H1 (cell line): ENCODE data around the gene SLC9C1. TPM values are rescaled to one million over a fixed set of nuclear protein-coding genes. Genes with fewer than 3 reads are reported as not detected.

Experiments used
- CTCF ChIA-PET: fragments of 300-600 bp; sonication (Branson Sonifier 250); formaldehyde crosslinking; loops from one replicate; lab custom pipeline; 2021; ENCODE audit not compliant: partially characterized antibody; lab: Charles Lee
- POLR2A ChIA-PET: fragments of 300-600 bp; sonication (Branson Sonifier 250); formaldehyde crosslinking; loops from one replicate; lab custom pipeline; 2021; ENCODE audit warnings: inconsistent platforms; ENCODE audit not compliant: partially characterized antibody; lab: Charles Lee
- DNase-seq, 2 experiments: peaks; one replicate each; pipeline versions ENCODE4 v3.0.0 to v3.0.0-alpha.2; 2010 to 2022; ENCODE audit warnings: low spot score in 2 of 2, low read depth in 1 of 2, mixed read lengths in 1 of 2
- FAIRE-seq: peaks from 2 replicates; lab custom pipeline; 2011; peaks lifted over from hg19 to GRCh38; lab: Jason Lieb, UNC
- H2AFZ ChIP-seq: 2 replicates; pipeline ENCODE4 v1.8.1; 2012; ENCODE audit warnings: low read length, inconsistent platforms
- H2AK5ac ChIP-seq: 2 replicates; pipeline ENCODE4 v1.6.1; 2013; ENCODE audit warnings: low read depth, low read length
- H2BK120ac ChIP-seq: replicated peaks from 2 replicates; pipeline ENCODE3; 2013; ENCODE audit warnings: low read depth, low read length, inconsistent platforms
- H2BK12ac ChIP-seq: 2 replicates; pipeline ENCODE4 v1.6.1; 2013; ENCODE audit warnings: low read depth, low read length
- H2BK15ac ChIP-seq: 2 replicates; pipeline ENCODE4 v1.6.1; 2013; ENCODE audit warnings: low read length
- H2BK20ac ChIP-seq: 2 replicates; pipeline ENCODE4 v1.6.1; 2013; ENCODE audit warnings: low read length
- H2BK5ac ChIP-seq: 2 replicates; pipeline ENCODE4 v1.6.1; 2013; ENCODE audit warnings: low read depth, low read length
- H3K14ac ChIP-seq: 2 replicates; pipeline ENCODE4 v1.6.1; 2013; ENCODE audit warnings: inconsistent platforms; ENCODE audit not compliant: insufficient read length
- H3K18ac ChIP-seq: 2 replicates; pipeline ENCODE4 v1.6.1; 2013; ENCODE audit warnings: low read length; ENCODE audit errors: extremely low read depth
- H3K23ac ChIP-seq: 2 replicates; pipeline ENCODE4 v1.6.1; 2013; ENCODE audit warnings: inconsistent platforms; ENCODE audit not compliant: insufficient read length
- H3K23me2 ChIP-seq: 2 replicates; pipeline ENCODE4 v1.6.1; 2013; ENCODE audit warnings: low read depth, low read length
- H3K27ac ChIP-seq: 2 replicates; pipeline ENCODE4 v1.6.1; 2011; ENCODE audit warnings: low read depth, low read length, inconsistent platforms
- H3K27me3 ChIP-seq, 4 experiments: replicated peaks in 1 of 4; 1 replicate in 1 of 4; 2 replicates in 3 of 4; pipeline versions ENCODE4 v1.6.1 to v1.8.1; 2011 to 2013; ENCODE audit warnings: low read length in 3 of 4, mild to moderate bottlenecking in 3 of 4, inconsistent platforms in 2 of 4, mixed read lengths in 2 of 4, moderate library complexity in 1 of 4; ENCODE audit not compliant: control insufficient read depth in 3 of 4, insufficient read depth in 3 of 4; ENCODE audit errors: extremely low read depth in 1 of 4
- H3K36me3 ChIP-seq, 4 experiments: 2 replicates each; pipeline versions ENCODE4 v1.6.1 to v1.8.1; 2011 to 2013; ENCODE audit warnings: mild to moderate bottlenecking in 4 of 4, low read length in 3 of 4, moderate library complexity in 2 of 4, control low read depth in 1 of 4, inconsistent platforms in 1 of 4; ENCODE audit not compliant: insufficient read depth in 4 of 4, control insufficient read depth in 2 of 4
- H3K4ac ChIP-seq: replicated peaks from 2 replicates; pipeline ENCODE3; 2013; ENCODE audit warnings: low read length, low read depth, mixed read lengths, inconsistent platforms; ENCODE audit not compliant: insufficient read length
- H3K4me1 ChIP-seq, 4 experiments: replicated peaks in 1 of 4; 1 replicate in 1 of 4; 2 replicates in 3 of 4; pipeline versions ENCODE4 v1.6.1 to v1.8.1; 2011 to 2013; ENCODE audit warnings: low read length in 3 of 4, inconsistent platforms in 2 of 4, mixed read lengths in 1 of 4; ENCODE audit not compliant: insufficient read depth in 4 of 4, control insufficient read depth in 3 of 4
- H3K4me2 ChIP-seq, 2 experiments: 2 replicates each; pipeline versions ENCODE4 v1.6.1 to v1.8.1; 2011 to 2013; ENCODE audit warnings: low read depth in 2 of 2, low read length in 2 of 2, control low read depth in 1 of 2, inconsistent platforms in 1 of 2, mild to moderate bottlenecking in 1 of 2; ENCODE audit not compliant: insufficient read depth in 1 of 2
- H3K4me3 ChIP-seq, 4 experiments: fragments of 200-600, 300-600 bp in 1 of 4; sonication (generic), shearing (Covaris generic), sonication (Bioruptor Twin) in 1 of 4; 2 replicates each; pipeline versions ENCODE4 v1.5.1 to v1.8.1; 2011 to 2016; ENCODE audit warnings: low read length in 4 of 4, low read depth in 3 of 4, control low read depth in 2 of 4, inconsistent platforms in 2 of 4, mild to moderate bottlenecking in 2 of 4, mixed read lengths in 1 of 4, moderate library complexity in 1 of 4; ENCODE audit not compliant: insufficient read depth in 2 of 4; ENCODE audit errors: extremely low read depth in 1 of 4
- H3K56ac ChIP-seq: replicated peaks from 2 replicates; pipeline ENCODE3; 2013; ENCODE audit warnings: low read depth, mild to moderate bottlenecking, mixed read lengths, low read length, inconsistent platforms; ENCODE audit not compliant: insufficient read length
- H3K79me1 ChIP-seq: 2 replicates; pipeline ENCODE4 v1.6.1; 2013; ENCODE audit warnings: low read depth, low read length, control low read depth
- H3K79me2 ChIP-seq, 2 experiments: 2 replicates each; pipeline versions ENCODE4 v1.6.1 to v1.8.1; 2012 to 2013; ENCODE audit warnings: low read length in 2 of 2, mild to moderate bottlenecking in 2 of 2, inconsistent platforms in 1 of 2; ENCODE audit not compliant: insufficient read depth in 2 of 2, control insufficient read depth in 1 of 2
- H3K9ac ChIP-seq, 4 experiments: replicated peaks in 1 of 4; 1 replicate in 1 of 4; 2 replicates in 3 of 4; pipeline versions ENCODE4 v1.6.1 to v1.8.1; 2011 to 2013; ENCODE audit warnings: low read depth in 3 of 4, low read length in 3 of 4, control low read depth in 2 of 4, mild to moderate bottlenecking in 2 of 4, moderate library complexity in 2 of 4, inconsistent platforms in 1 of 4; ENCODE audit errors: extremely low read depth in 1 of 4
- H3K9me3 ChIP-seq, 2 experiments: 2 replicates each; pipeline versions ENCODE4 v1.6.1 to v1.8.1; 2012 to 2013; ENCODE audit warnings: mild to moderate bottlenecking in 2 of 2, moderate library complexity in 2 of 2, control low read depth in 1 of 2, inconsistent platforms in 1 of 2, low read depth in 1 of 2, low read length in 1 of 2, mixed read lengths in 1 of 2; ENCODE audit not compliant: insufficient read depth in 2 of 2
- H4K20me1 ChIP-seq, 2 experiments: replicated peaks in 1 of 2; 2 replicates each; pipeline versions ENCODE3 to v1.8.1; 2011 to 2013; ENCODE audit warnings: inconsistent platforms in 2 of 2, low read length in 2 of 2, mild to moderate bottlenecking in 1 of 2; ENCODE audit not compliant: insufficient read depth in 2 of 2, control insufficient read depth in 1 of 2
- H4K5ac ChIP-seq: 2 replicates; pipeline ENCODE4 v1.6.1; 2013; ENCODE audit warnings: low read length, low read depth, mixed read lengths, inconsistent platforms; ENCODE audit not compliant: insufficient read length
- H4K8ac ChIP-seq: 2 replicates; pipeline ENCODE4 v1.8.0; 2013; ENCODE audit warnings: mild to moderate bottlenecking, moderate library complexity, low read length, inconsistent platforms; ENCODE audit not compliant: insufficient read depth; ENCODE audit errors: extremely low read depth
- H4K91ac ChIP-seq: replicated peaks from 2 replicates; pipeline ENCODE3; 2013; ENCODE audit warnings: low read length, mixed read lengths, inconsistent platforms; ENCODE audit not compliant: insufficient read length
- ASH2L ChIP-seq: fragments of 200-600, 300-600 bp; sonication (generic); IDR thresholded peaks from one replicate; pipeline ENCODE4 v1.7.1; 2017; ENCODE audit warnings: low read length
- CBX8 ChIP-seq: fragments of 300-800, 300-1000 bp; sonication (generic); IDR thresholded peaks from 2 replicates; pipeline ENCODE4 v1.7.1; 2016; ENCODE audit warnings: low read depth, low read length, borderline replicate concordance
- CEBPB ChIP-seq: IDR thresholded peaks from 2 replicates; pipeline ENCODE4 v1.6.1; 2012; ENCODE audit warnings: low read depth, low read length
- E2F6 ChIP-seq: IDR thresholded peaks from 2 replicates; pipeline ENCODE4 v1.6.1; 2012; ENCODE audit warnings: inconsistent platforms
- GABPA ChIP-seq: IDR thresholded peaks from 2 replicates; pipeline ENCODE4 v1.6.1; 2011; ENCODE audit warnings: mild to moderate bottlenecking, low read length, moderate library complexity, borderline replicate concordance; ENCODE audit not compliant: insufficient read depth
- JUND ChIP-seq: IDR thresholded peaks from 2 replicates; pipeline ENCODE4 v1.6.1; 2011; ENCODE audit warnings: mild to moderate bottlenecking, improper control_type of control experiment, low read length
- KDM1A ChIP-seq: fragments of 200-600, 300-600 bp; sonication (generic); IDR thresholded peaks from 2 replicates; pipeline ENCODE4 v1.7.1; 2016; ENCODE audit warnings: mild to moderate bottlenecking, low read length, borderline replicate concordance
- RAD21 ChIP-seq, 2 experiments: IDR thresholded peaks in 1 of 2; conservative IDR thresholded peaks in 1 of 2; 2 replicates each; pipeline ENCODE4 v1.6.1; 2011; ENCODE audit warnings: low read depth in 2 of 2, low read length in 2 of 2, improper control_type of control experiment in 1 of 2, inconsistent platforms in 1 of 2, mild to moderate bottlenecking in 1 of 2, moderate library complexity in 1 of 2
- RBBP5 ChIP-seq: IDR thresholded peaks from 2 replicates; pipeline ENCODE4 v1.7.1; 2012; ENCODE audit warnings: low read depth, mild to moderate bottlenecking, inconsistent platforms, low read length, moderate library complexity, borderline replicate concordance
- RNF2 ChIP-seq: fragments of 200-900, 300-1000 bp; sonication (generic); IDR thresholded peaks from 2 replicates; pipeline ENCODE4 v1.7.1; 2016; ENCODE audit warnings: borderline replicate concordance, low read depth, mild to moderate bottlenecking, antibody characterized with exemption, low read length; ENCODE audit not compliant: poor library complexity, severe bottlenecking; ENCODE audit errors: missing control alignments
- SIN3A ChIP-seq, 2 experiments: IDR thresholded peaks in 1 of 2; conservative IDR thresholded peaks in 1 of 2; 2 replicates each; pipeline ENCODE4 v1.6.1; 2011 to 2012; ENCODE audit warnings: low read length in 2 of 2, improper control_type of control experiment in 1 of 2, low read depth in 1 of 2, mild to moderate bottlenecking in 1 of 2
- SIRT6 ChIP-seq: IDR thresholded peaks from one replicate; pipeline ENCODE4 v1.7.1; 2012; ENCODE audit warnings: low read length, inconsistent platforms
- TAF7 ChIP-seq: optimal IDR thresholded peaks from 2 replicates; pipeline ENCODE3; 2011; ENCODE audit warnings: low read depth, mild to moderate bottlenecking, inconsistent platforms, low read length, moderate library complexity, borderline replicate concordance
- WGBS, 2 experiments: shearing (Covaris generic) in 1 of 2; methylation state at CpG; one replicate each; pipeline versions ENCODE4 v1.1.6 to v1.1.7; 2013 to 2015; ENCODE audit warnings: low lambda C conversion rate in 2 of 2, mixed read lengths in 2 of 2, inconsistent platforms in 1 of 2, low coverage in 1 of 2, missing lambda C conversion rate in 1 of 2; ENCODE audit not compliant: insufficient replicate concordance in 2 of 2, insufficient coverage in 1 of 2, insufficient read length in 1 of 2; ENCODE audit errors: extremely low coverage in 1 of 2, missing lambda C conversion rate in 1 of 2; 5-methylcytosine and 5-hydroxymethylcytosine counted together
- polyA plus RNA-seq, 7 experiments: library from polyadenylated mRNA; depleted of rRNA in 3 of 7; stranded (reverse) in 5 of 7; unstranded in 2 of 7; fragments of >200 nt in 5 of 7; fragments of 200-250 nt in 2 of 7; gene quantifications; 1 replicate in 5 of 7; 2 replicates in 1 of 7; 4 replicates in 1 of 7; pipeline versions ENCODE4 v1.2.1 to v1.2.3, GENCODE V29; 2011 to 2013; ENCODE audit warnings: missing spikeins in 2 of 7, mixed read lengths in 2 of 7
- total RNA-seq: library from RNA; stranded (reverse); fragmentation: NEBNext Ultra II Directional; extraction: Animal tissue kit (Norgen Biotek cat#: 25700); gene quantifications from 2 replicates; pipeline ENCODE4 v1.2.1, GENCODE V29; 2021

Gene SLC9C1
- total and polyA plus RNA-seq, 2 of the 8 experiments (the other 6 are each of a cell fraction or from before 2014, with no cell fraction given): 0.15 to 0.24 TPM

- Histone ChIP-seq H2BK20ac (no peak overlapping the region), H3K4me3 (no peak overlapping the region), H2BK120ac (no peak overlapping the region), H2AFZ (no peak overlapping the region), H3K23ac (no peak overlapping the region), H3K27ac (no peak overlapping the region), H4K20me1 (no peaks in the 10 kb centered on the region), H3K79me2 (no peaks in the 10 kb centered on the region), H4K5ac (no peak overlapping the region), H4K8ac (no peak overlapping the region), H3K4me2 (no peak overlapping the region), H3K18ac (no peak overlapping the region), H3K4ac (no peak overlapping the region), H3K9me3 (no peaks in the 10 kb centered on the region), H4K91ac (no peak overlapping the region), H3K56ac (no peak overlapping the region), H2BK12ac (no peak overlapping the region), H3K4me1 (peaks cover 2 to 10% (median 5%) of the 10 kb centered on the region in 4 experiments; a peak in 5 of 7 replicates), H3K9ac (no peak overlapping the region), H3K36me3 (peaks cover 0 to 6% (median 1%) of the 10 kb centered on the region in 4 experiments; a peak in 2 of 8 replicates), H2BK5ac (no peak overlapping the region), H3K14ac (no peak overlapping the region), H3K27me3 (no peaks in the 10 kb centered on the region), H3K79me1 (no peaks in the 10 kb centered on the region; the same call in 1 of the 2 replicates), H2AK5ac (no peak overlapping the region), H3K23me2 (no peaks in the 10 kb centered on the region), H2BK15ac (no peak overlapping the region)
- POLR2A ChIA-PET: no interaction called here
- WGBS, 2 experiments: 27% methylated on average over 2 of the region's 2 CpGs; no CpG with 5 or more reads in 1 of the 2 experiments
- FAIRE-seq (no peak), DNase-seq (no peak)
- CTCF ChIA-PET: interaction anchor here (0.7 to 2.1 kb wide), 2 partner anchors 16 to 437 kb away, joined by 3 to 6 read pairs; no protein-coding TSS in a partner anchor
- no peak for TF ChIP-seq RAD21 (IDR thresholded peaks at IDR 0.05 in 1 of 2, conservative IDR thresholded peaks at IDR 0.05 in 1 of 2; ENCODE audit: low read depth in 2 of 2, low read length in 2 of 2)
- TF ChIP-seq JUND: no peak
- no peak for TF ChIP-seq E2F6
- TF ChIP-seq CEBPB: no peak
- TF ChIP-seq CBX8: no peak
- no peak for TF ChIP-seq KDM1A
- TF ChIP-seq GABPA: no peak
- TF ChIP-seq TAF7: no peak
- TF ChIP-seq SIN3A (conservative IDR thresholded peaks at IDR 0.05 in 1 of 2, IDR thresholded peaks at IDR 0.05 in 1 of 2; ENCODE audit: low read depth in 1 of 2, low read length in 2 of 2): no peak
- no peak for TF ChIP-seq RNF2
- no peak for TF ChIP-seq ASH2L
- TF ChIP-seq SIRT6: no peak
- no peak for TF ChIP-seq RBBP5
Measured at GRCh38 chr3:112095731-112096130, 198.3 kb downstream of the SLC9C1 start.
